ENCODE data around the gene ORC6. TPM values are rescaled to one million over a fixed set of nuclear protein-coding genes. Genes with fewer than 3 reads are reported as not detected.

ORC6 gene
- total RNA-seq, 6 donors from 2014 or later = 1.4 to 4.3 (median 1.9) TPM

DNA sequence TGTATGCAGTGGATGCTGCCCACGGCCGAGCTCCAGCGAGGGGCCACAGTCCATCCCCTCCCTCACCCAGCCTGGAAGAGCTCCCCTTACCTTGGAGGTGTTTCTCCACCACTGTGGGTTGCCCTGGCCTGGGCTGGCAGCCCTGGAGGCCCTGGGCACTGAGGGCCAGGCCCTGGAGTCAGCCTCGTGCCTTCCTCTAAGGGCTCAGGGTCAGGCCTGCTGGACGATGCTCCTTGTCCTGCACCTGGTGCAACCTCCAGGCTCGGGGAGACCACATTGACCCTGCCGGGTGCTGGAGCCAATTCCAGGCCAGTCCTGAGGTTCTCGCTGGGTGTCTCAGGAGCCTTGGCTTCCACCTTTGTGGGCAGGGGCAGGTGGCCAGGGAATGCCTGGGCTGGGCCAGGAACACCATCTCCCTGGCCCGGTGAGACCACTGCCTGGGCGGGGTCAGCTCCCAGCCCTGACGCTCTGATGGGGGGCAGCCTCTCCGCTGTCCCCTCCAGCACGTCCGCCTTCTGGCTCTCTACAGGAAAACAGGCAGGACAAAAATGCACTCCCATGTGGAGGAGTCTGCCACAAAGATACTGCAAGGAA lies 48.3 kb downstream of the ORC6 start:
- 91 to 98% methylated on average over 8 to 10 of the region's 14 CpGs for WGBS, 2 donors
- H3K27ac ChIP-seq = no peak overlapping the region

DNA sequence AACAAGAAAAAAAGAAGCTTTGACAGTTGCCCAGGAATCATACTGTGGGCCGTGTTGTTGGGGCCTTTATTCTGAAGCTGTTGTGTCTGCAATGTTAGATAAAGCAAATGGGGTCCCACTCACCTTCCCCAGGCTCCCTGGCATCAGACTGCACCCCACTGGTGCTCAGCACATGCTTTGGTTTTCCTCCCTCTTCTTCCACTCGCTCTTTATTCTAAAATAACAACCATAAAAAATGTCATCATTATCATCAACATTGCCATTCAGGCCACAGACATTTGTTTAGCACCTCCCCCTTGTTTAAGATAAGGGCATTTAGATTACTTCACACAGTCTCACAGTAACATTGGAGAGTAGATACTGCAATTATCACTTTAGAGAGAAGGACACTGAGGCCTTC lies 50.5 kb downstream of the ORC6 start:
- Histone ChIP-seq H3K27ac (no peak overlapping the region), H3K36me3 (no peaks in the 10 kb centered on the region), H3K4me3 (no peak overlapping the region), H3K27me3 (no peaks in the 10 kb centered on the region), H3K4me1 (peaks cover 0 to 8% (median 0%) of the 10 kb centered on the region in 4 donors), H3K9me3 (no peaks in the 10 kb centered on the region)
- ATAC-seq (ENCODE audit: low FRiP score in 2 of 2) (no peak), DNase-seq (no peak)
- 64 to 80% methylated on average over 2 of the region's 2 CpGs for WGBS, 2 donors
- TF ChIP-seq EP300 (IDR thresholded peaks at IDR 0.05) = no peak
- TF ChIP-seq POLR2A (IDR thresholded peaks at IDR 0.05) = no peak
- no peak for TF ChIP-seq POLR2AphosphoS5 (IDR thresholded peaks at IDR 0.05)
- TF ChIP-seq, protein P1, sequence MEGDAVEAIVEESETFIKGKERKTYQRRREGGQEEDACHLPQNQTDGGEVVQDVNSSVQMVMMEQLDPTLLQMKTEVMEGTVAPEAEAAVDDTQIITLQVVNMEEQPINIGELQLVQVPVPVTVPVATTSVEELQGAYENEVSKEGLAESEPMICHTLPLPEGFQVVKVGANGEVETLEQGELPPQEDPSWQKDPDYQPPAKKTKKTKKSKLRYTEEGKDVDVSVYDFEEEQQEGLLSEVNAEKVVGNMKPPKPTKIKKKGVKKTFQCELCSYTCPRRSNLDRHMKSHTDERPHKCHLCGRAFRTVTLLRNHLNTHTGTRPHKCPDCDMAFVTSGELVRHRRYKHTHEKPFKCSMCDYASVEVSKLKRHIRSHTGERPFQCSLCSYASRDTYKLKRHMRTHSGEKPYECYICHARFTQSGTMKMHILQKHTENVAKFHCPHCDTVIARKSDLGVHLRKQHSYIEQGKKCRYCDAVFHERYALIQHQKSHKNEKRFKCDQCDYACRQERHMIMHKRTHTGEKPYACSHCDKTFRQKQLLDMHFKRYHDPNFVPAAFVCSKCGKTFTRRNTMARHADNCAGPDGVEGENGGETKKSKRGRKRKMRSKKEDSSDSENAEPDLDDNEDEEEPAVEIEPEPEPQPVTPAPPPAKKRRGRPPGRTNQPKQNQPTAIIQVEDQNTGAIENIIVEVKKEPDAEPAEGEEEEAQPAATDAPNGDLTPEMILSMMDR (IDR thresholded peaks at IDR 0.05) = no peak

More for the DNA sequence above, 48.3 kb downstream of the ORC6 start:
- DNase-seq (no peak), ATAC-seq (ENCODE audit: low FRiP score in 2 of 2) (no peak)
- TF ChIP-seq, protein P1 (IDR thresholded peaks at IDR 0.05) = no peak
- TF ChIP-seq POLR2A (IDR thresholded peaks at IDR 0.05) (no peak), EP300 (IDR thresholded peaks at IDR 0.05) (no peak), POLR2AphosphoS5 (IDR thresholded peaks at IDR 0.05) (no peak)
- H3K36me3 ChIP-seq = no peaks in the 10 kb centered on the region
- H3K4me1 ChIP-seq = no peaks in the 10 kb centered on the region
- H3K9me3 ChIP-seq = no peaks in the 10 kb centered on the region
- H3K4me3 ChIP-seq = no peak overlapping the region
- H3K27me3 ChIP-seq = no peaks in the 10 kb centered on the region

DNA sequence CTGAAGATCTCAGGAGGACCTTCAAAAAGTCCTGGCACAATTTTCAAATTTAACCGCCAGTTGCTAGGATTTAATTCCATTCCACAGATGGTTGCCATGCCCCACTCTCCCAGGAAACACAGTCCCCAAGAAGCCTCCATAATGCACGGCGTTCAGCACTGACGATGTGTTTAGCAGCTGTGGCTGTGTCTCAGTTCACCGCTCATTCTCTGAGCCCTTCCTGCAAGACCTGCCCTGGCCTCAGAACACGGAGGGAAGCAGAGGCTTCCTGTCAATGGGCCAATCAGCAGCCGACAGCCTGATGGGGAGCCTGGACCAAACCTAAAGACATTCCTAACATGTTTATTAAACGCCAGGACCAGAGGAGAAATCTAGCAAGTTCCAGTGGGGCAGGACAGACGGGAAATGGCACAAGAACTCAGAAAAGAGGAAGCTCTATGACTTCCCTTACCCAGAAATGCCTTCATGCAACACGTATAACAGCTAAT lies 53.8 kb downstream of the ORC6 start:
- no peaks in the 10 kb centered on the region for H3K9me3 ChIP-seq
- DNase-seq = no peak
- H3K27me3 ChIP-seq = no peaks in the 10 kb centered on the region
- H3K27ac ChIP-seq = peak overlapping the region; percentile 37 to 79 (median 64)
- H3K4me3 ChIP-seq = no peak overlapping the region
- H3K36me3 ChIP-seq = no peaks in the 10 kb centered on the region
- TF ChIP-seq EP300 (IDR thresholded peaks at IDR 0.05) (no peak), POLR2A (IDR thresholded peaks at IDR 0.05) (no peak), POLR2AphosphoS5 (IDR thresholded peaks at IDR 0.05) (no peak)
- TF ChIP-seq, protein P1 (IDR thresholded peaks at IDR 0.05) = no peak
- peaks cover 0 to 8% (median 0%) of the 10 kb centered on the region in 4 donors for H3K4me1 ChIP-seq
- WGBS, 2 donors = 24 to 35% methylated on average over 10 of the region's 10 CpGs
- peak in 1 of 2 donors; percentile 71 for ATAC-seq (ENCODE audit: low FRiP score in 2 of 2)

DNA sequence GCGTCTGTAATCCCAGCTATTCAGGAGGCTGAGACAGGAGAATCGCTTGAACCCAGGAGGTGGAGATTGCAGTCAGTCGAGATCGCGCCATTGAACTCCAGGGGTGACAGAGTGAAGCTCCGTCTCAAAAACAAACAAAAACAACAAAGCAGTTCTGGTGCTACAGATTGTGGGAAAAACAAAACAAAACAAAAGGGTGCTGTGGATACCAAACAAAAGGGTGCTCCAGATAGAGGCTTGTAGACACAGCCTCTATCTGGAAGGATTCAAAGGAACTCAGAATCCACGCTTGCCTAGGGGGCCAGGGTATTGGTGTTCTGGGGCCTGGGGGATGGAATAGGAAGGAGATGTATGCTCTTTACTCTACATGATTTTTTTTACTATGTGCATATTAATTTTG lies 56.2 kb downstream of the ORC6 start:
- H3K36me3 ChIP-seq = no peaks in the 10 kb centered on the region
- TF ChIP-seq EP300 (IDR thresholded peaks at IDR 0.05) (no peak), POLR2A (IDR thresholded peaks at IDR 0.05) (no peak), POLR2AphosphoS5 (IDR thresholded peaks at IDR 0.05) (no peak)
- TF ChIP-seq, protein P1 (IDR thresholded peaks at IDR 0.05) = no peak
- H3K9me3 ChIP-seq = no peaks in the 10 kb centered on the region
- no peak for ATAC-seq (ENCODE audit: low FRiP score in 2 of 2)
- H3K27me3 ChIP-seq = no peaks in the 10 kb centered on the region
- WGBS, 2 donors = 88 to 90% methylated on average over 7 of the region's 7 CpGs
- peaks cover 0 to 8% (median 0%) of the 10 kb centered on the region in 4 donors for H3K4me1 ChIP-seq
- H3K4me3 ChIP-seq = no peak overlapping the region
- no peak overlapping the region for H3K27ac ChIP-seq
- no peak for DNase-seq
